Lung (tissue), 12 donors: Measurements from ENCODE around the gene METTL8. TPM values are rescaled to one million over a fixed set of nuclear protein-coding genes. Genes with fewer than 3 reads are reported as not detected.

Source experiments
- ATAC-seq: fragments of 200-7000 bp; cut with Tn5 transposase; one replicate; pipeline ENCODE4 v1.9.1; 2020; ENCODE audit warnings: moderate number of reproducible peaks; ENCODE audit not compliant: insufficient read depth, low FRiP score
- DNase-seq, 3 donors: peaks; one replicate each; pipeline ENCODE4 v3.0.0-alpha.2; 2013 to 2017
- H3K27ac ChIP-seq, 2 donors: one replicate each; pipeline ENCODE4 v1.5.1; 2013; ENCODE audit warnings: mild to moderate bottlenecking in 2 of 2, moderate library complexity in 2 of 2, control low read depth in 1 of 2, inconsistent platforms in 1 of 2, low read depth in 1 of 2, low read length in 1 of 2
- H3K27me3 ChIP-seq, 3 donors: one replicate each; pipeline ENCODE4 v1.5.1; 2013; ENCODE audit warnings: low read length in 2 of 3; ENCODE audit not compliant: control insufficient read depth in 3 of 3, insufficient read depth in 3 of 3
- H3K36me3 ChIP-seq, 4 donors: one replicate each; pipeline ENCODE4 v1.5.1; 2013; ENCODE audit warnings: low read length in 4 of 4, mild to moderate bottlenecking in 1 of 4, moderate library complexity in 1 of 4; ENCODE audit not compliant: control insufficient read depth in 4 of 4, insufficient read depth in 4 of 4
- H3K4me1 ChIP-seq, 5 donors: one replicate each; pipeline ENCODE4 v1.5.1; 2013; ENCODE audit warnings: low read length in 5 of 5, mild to moderate bottlenecking in 2 of 5, moderate library complexity in 1 of 5; ENCODE audit not compliant: control insufficient read depth in 5 of 5, insufficient read depth in 5 of 5
- H3K4me3 ChIP-seq: one replicate; pipeline ENCODE4 v1.5.1; 2013; ENCODE audit warnings: mild to moderate bottlenecking, control low read depth, moderate library complexity
- H3K9ac ChIP-seq, 2 donors: one replicate each; pipeline ENCODE4 v1.5.1; 2013; ENCODE audit warnings: low read length in 2 of 2, control low read depth in 1 of 2; ENCODE audit not compliant: insufficient read depth in 1 of 2
- H3K9me3 ChIP-seq, 4 donors: one replicate each; pipeline ENCODE4 v1.5.1; 2013; ENCODE audit warnings: low read length in 3 of 4, mild to moderate bottlenecking in 1 of 4, moderate library complexity in 1 of 4; ENCODE audit not compliant: control insufficient read depth in 4 of 4, insufficient read depth in 3 of 4
- CTCF ChIP-seq: IDR thresholded peaks from 2 replicates; pipeline ENCODE4 v1.5.1; 2012; ENCODE audit warnings: mild to moderate bottlenecking; ENCODE audit errors: control extremely low read depth, extremely low read depth
- WGBS, 2 donors: extraction: QIAGEN DNeasy Blood & Tissue Kit; methylation state at CpG; one replicate each; pipeline ENCODE4 v1.1.7; 2013; 5-methylcytosine and 5-hydroxymethylcytosine counted together
- polyA plus RNA-seq, 2 donors: library from polyadenylated mRNA; stranded (reverse); fragments of 200-250 nt; gene quantifications; one replicate each; pipeline ENCODE4 v1.2.1, GENCODE V29; 2013
- total RNA-seq, 2 donors: library from RNA; depleted of rRNA in 1 of 2; stranded (reverse); fragments of >200 nt in 1 of 2; gene quantifications; one replicate each; pipeline ENCODE4 v1.2.1, GENCODE V29; 2014 to 2021
- donor health status: control.
- donor health status: control.
- donor health status: Bipolar disorder and iron deficiency.
- donor health status: healthy.
- donor health status: DM: yes; HTN: yes; CAD: no.

The METTL8 gene
- total and polyA plus RNA-seq, 4 donors: 4.9 to 9.3 (median 8.5) TPM

- peak overlapping the region in 1 of 2 donors; percentile 66 for H3K27ac ChIP-seq
- 83 to 95% methylated on average over 1 of the region's 1 CpG for WGBS, 2 donors
- H3K9ac ChIP-seq: no peak overlapping the region
These were observed 85.7 kb downstream of the METTL8 start for GRCh38 chr2:171348056-171348455.

GRCh38 chr2:171347591-171348032 is 86.2 kb downstream of the METTL8 start:
- H3K4me3 ChIP-seq: no peak overlapping the region
- H3K4me1 ChIP-seq: peaks cover 0 to 16% (median 0%) of the 10 kb centered on the region in 5 donors
- ATAC-seq (peak; percentile 34), DNase-seq (no peak)
- 55 to 65% methylated on average over 3 of the region's 3 CpGs for WGBS, 2 donors
- H3K27ac ChIP-seq: peak overlapping the region in 1 of 2 donors; percentile 66
- no peak for TF ChIP-seq CTCF
- no peaks in the 10 kb centered on the region for H3K36me3 ChIP-seq
- H3K9me3 ChIP-seq: no peaks in the 10 kb centered on the region
- no peaks in the 10 kb centered on the region for H3K27me3 ChIP-seq
- no peak overlapping the region for H3K9ac ChIP-seq

More at GRCh38 chr2:171348056-171348455, 85.7 kb downstream of the METTL8 start:
- Histone ChIP-seq H3K9me3 (no peaks in the 10 kb centered on the region), H3K4me1 (peaks cover 0 to 16% (median 0%) of the 10 kb centered on the region in 5 donors), H3K36me3 (no peaks in the 10 kb centered on the region), H3K4me3 (no peak overlapping the region), H3K27me3 (no peaks in the 10 kb centered on the region)
- TF ChIP-seq CTCF: no peak
- DNase-seq (no peak), ATAC-seq (no peak)

GRCh38 chr2:171346723-171347557 is 86.8 kb downstream of the METTL8 start:
- WGBS, 2 donors: 64 to 68% methylated on average over 10 of the region's 10 CpGs
- no peak for ATAC-seq
- Histone ChIP-seq H3K4me3 (no peak overlapping the region), H3K9me3 (no peaks in the 10 kb centered on the region), H3K4me1 (peaks cover 0 to 16% (median 0%) of the 10 kb centered on the region in 5 donors), H3K27ac (peak overlapping the region in 1 of 2 donors; percentile 40), H3K36me3 (no peaks in the 10 kb centered on the region), H3K9ac (no peak overlapping the region), H3K27me3 (no peaks in the 10 kb centered on the region)
- DNase-seq: no peak
- TF ChIP-seq CTCF: no peak
